GM12801 (cell line): ENCODE data around the gene JUP.

Experiments used
- TF ChIP-seq, protein P1 (sequence below): IDR thresholded peaks from one replicate; pipeline ENCODE4 v1.5.1; 2011; ENCODE audit warnings: control low read depth; ENCODE audit not compliant: insufficient read length; ENCODE audit errors: extremely low read depth

JUP gene

DNA sequence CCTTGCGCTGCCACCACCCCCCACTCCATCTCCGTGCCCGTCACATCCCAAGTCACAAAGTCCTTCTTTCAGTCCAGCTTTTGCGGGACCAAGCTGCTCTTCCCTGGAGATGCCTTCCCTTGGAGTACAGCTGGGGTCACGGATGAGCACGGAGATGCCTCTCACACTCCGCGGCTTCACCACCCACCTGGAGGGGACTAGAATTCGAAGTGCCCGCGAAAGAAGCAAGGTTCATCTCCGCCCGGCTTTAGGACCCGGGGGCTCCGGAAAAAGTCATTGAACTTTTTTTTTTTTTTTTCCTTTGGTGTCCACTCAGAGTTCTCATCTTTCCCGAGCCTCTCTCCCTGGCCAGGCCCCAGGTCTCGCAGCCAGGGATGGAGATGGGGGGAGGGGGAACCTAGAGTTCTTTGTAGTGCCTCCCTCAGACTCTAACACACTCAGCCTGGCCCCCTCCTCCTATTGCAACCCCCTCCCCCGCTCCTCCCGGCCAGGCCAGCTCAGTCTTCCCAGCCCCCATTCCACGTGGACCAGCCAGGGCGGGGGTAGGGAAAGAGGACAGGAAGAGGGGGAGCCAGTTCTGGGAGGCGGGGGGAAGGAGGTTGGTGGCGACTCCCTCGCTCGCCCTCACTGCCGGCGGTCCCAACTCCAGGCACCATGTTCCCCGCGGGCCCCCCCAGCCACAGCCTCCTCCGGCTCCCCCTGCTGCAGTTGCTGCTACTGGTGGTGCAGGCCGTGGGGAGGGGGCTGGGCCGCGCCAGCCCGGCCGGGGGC, 26.1 kb upstream of the JUP start, which contains the start of gene FKBP10:
Gene FKBP10, plus strand, starts transcription at position 624 of the 771 bp plus-strand sequence. Its CDS starts 31 bp downstream, at position 655.
- TF ChIP-seq, protein P1, sequence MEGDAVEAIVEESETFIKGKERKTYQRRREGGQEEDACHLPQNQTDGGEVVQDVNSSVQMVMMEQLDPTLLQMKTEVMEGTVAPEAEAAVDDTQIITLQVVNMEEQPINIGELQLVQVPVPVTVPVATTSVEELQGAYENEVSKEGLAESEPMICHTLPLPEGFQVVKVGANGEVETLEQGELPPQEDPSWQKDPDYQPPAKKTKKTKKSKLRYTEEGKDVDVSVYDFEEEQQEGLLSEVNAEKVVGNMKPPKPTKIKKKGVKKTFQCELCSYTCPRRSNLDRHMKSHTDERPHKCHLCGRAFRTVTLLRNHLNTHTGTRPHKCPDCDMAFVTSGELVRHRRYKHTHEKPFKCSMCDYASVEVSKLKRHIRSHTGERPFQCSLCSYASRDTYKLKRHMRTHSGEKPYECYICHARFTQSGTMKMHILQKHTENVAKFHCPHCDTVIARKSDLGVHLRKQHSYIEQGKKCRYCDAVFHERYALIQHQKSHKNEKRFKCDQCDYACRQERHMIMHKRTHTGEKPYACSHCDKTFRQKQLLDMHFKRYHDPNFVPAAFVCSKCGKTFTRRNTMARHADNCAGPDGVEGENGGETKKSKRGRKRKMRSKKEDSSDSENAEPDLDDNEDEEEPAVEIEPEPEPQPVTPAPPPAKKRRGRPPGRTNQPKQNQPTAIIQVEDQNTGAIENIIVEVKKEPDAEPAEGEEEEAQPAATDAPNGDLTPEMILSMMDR, result no peak

DNA sequence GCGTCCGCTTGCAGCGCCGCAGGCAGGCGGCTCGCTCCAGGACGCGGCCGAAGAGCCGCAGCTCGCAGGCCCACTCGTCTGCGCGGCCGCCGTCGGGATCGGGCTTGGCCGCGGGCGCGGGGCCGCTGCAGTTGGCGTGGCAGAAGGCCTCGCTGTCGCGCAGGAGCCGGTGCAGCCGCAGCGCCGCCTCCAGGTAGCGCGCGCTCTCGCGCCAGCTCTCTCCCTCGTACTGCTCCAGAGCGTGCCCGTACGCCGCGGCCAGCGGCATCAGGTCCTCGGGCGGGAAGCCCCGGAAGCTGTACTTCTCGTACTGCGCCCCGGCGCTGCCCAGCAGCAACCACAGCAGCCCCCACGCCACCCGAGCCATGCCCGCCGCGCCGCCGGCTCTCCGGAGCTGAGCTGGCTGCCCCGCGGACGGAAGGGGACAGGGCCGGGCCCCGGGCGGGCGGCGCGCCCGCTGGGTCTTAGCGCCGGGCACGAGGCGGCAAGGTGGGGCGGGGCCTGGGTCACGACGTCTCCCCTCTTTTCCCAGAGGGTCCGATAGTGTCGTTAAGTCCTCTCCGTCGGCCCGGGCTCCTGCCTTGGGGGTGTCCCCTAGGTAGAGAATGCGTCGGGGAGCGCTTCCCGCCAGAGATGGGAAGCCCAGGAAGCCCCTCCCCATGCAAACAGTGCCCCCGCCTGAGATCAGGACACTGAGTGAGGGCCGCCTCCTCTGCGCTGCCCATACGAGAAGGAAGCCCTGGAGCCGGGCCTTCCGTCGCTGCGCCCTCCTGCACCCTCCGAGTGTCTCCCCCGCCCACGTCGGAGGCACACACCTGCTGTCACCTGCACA, 25.3 kb upstream of the JUP start, which contains the start of gene P3H4:
Gene P3H4, minus strand, starts transcription at position 401 of the 832 bp plus-strand sequence. Its CDS starts 34 bp downstream, at position 367.
- TF ChIP-seq, protein P1, result no peak

DNA sequence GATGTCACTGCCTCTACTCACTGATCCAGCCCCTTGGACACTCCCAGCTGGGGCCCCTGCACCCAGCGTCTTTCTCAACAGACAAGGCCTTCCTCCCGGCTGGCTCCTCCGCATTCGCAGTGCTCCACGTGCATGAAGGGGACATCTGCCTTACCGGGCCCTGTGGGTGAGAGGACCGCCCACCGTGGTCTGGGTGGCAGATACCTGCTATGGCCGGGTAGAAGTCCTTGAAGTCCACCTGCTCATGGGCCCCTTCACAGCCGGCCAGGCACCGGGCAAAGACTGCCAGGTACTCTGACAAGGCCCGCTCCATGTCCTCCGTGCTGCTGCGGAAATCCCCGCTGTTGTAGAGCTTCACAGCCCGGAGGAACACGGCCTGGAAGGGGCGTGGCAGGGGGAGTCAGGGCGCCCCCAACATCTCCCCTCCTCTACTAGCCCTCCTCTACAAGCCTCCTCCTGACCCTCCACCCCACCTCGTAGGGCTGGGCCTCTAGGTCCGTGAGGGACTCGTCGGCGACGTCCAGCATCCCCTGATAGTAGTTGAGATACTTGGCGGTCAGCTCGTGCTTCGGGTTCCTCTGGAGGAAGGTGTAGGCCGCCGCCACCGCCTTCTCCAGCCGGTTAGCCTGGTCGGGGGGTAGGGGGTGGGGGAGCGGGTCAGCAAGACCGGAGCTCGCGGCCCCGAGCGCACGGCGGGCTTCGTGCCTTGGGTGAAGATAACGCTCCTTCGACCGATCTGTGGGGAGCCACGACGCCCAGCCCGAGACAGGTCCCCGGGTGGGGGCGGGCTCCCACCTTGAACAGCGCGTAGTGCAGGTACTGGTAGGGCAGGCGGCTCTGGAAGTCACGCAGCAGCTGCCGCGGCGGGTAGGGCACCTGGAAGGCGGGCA, 24.4 kb upstream of the JUP start:
- TF ChIP-seq, protein P1, result no peak

DNA sequence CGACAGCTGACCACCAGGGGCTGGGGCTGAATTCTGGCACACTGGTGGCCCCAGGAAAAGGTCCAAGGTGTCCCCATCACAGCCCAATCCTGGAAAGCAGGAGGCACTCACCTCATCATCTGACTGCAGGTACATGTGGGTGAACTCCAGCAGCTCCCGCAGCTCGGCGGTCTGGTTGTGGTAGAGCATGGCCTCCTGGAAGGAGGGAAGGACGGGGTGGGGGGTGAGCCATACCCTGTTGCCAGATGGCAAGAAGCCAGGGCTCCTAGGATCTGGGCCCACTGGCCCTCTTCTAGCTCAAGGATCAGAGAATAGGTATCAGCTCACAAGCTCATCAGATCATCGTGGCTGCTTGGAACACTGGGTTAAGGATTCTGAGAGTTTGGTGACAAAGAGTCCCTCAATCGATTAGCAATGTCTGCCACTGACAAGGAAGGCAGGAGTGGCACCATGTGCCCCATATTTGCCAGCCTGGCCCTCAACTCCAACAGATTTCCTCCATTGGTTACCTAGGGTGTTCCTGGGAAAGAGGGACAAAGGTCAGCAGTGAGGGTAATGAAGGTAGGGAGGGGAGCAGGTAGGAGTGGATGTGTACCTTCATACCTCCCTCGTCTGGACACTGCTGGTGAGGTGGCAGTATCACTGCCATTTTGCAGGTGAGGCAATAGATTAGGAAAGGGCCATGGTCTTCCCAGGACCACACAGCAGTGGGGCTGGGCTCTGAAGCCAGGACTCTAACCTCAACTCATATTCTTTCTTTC, 20.4 kb upstream of the JUP start:
- TF ChIP-seq, protein P1, result no peak

DNA sequence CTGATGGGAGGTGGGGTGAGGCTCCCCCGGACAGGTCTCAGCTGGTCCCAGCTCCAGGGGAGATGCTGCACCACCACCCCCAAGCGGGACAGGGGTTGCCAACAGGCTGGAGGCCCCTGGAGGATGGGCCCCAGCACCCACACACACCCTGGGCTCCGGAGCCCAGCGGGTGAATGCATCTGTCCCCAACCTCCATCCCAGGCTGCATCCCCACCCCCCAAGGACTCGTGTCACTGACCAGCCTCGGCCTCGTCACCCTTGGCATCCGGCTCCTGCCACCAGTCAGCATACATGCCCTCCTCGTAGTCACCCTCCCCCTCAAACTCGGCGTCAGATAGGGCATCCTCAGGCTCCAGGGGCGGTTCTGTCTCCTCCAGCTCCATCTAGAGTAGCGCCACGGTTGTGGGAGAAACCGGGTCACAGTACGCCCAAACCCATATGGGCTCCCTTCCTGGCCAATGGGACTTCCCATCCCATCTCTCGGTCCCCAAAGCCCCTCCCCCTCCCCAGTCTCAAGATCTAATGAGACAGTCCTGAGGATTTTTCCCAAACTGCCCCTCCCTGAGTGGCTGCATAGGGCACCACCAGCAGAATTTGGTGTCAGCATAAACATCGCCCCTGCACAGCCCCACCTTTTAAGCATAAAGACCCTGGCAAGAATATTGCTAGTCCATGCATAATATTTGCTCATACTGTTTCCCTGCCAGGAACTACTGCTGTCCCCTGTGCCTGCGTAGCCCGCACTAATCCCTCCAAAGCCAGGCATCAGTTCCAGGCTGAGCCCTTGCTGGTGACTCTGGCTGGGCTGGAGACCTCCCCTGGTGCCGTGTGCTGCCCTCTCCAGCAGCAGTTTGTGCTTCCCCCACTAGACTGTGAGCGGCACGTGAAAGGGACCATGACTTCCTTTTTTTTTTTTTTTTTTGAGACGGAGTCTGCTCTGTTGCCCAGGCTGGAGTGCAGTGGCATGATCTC, 16.8 kb upstream of the JUP start:
- TF ChIP-seq, protein P1, result no peak
